Neural progenitor cell (in vitro differentiated cells): ENCODE results near the gene ARHGAP33.

Experiments
- CTCF ChIP-seq: fragments of 200-600 bp; sonication (generic); IDR thresholded peaks from 2 replicates; pipeline ENCODE4 v1.5.1; 2017; ENCODE audit warnings: antibody characterized with exemption, mild to moderate bottlenecking
- EZH2 ChIP-seq: fragments of 200-600 bp; sonication (generic); IDR thresholded peaks from 2 replicates; pipeline ENCODE4 v1.6.1; 2017; ENCODE audit warnings: antibody characterized with exemption, mild to moderate bottlenecking, moderate library complexity

DNA sequence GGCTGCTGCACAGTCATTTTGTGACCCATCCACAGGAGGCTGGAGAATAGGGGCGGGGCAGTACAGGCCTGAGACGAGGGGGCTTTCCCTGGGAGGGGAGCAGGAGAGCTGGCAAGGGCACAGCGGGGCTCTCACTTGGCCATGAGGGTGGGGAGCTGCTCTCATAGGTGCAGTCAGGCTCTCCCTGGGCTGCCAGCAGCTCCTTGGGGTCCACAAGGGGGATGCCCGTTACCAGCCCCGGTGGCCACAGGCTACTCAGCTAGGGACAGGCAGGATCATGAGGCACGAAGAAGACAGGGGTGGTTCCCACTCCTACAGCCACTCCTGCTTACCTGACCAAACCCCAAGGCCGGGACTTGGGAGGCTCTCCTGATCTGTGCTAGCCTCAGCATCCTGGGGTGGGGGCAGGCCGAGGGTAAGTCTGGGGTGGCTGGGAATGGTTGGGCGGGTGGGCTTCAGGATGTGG, 16.5 kb downstream of the ARHGAP33 start:
- no peak for TF ChIP-seq CTCF
- no peak for TF ChIP-seq EZH2
